ENCODE data around the gene UPK1B. TPM values are rescaled to one million over a fixed set of nuclear protein-coding genes. Genes with fewer than 3 reads are reported as not detected.
"Not testable (repeated sequence)": the region's sequence is repeated elsewhere in the genome, so short reads cannot be mapped to it uniquely, and the experiment has no call there.

The UPK1B gene
- total RNA-seq: not detected

DNA sequence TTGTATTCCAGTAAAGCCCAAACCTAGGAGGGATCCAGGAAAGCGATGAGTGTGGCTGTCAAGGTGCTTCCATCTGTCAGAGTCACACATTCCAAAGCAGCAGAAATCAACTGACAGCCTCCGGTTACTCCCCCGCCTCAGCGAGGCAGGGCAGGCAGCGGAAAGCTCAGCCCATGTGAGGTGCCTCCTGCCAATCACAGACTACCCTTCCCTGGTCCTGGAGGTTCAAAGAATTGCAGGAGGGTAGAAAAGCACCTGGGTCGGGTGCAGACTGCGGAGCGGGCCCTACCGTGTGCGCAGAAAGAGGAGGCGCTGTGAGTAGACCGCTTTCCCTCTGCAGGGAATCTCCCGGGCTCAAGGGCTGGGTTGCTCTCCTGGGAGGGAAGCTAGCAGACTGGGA, at the start of gene UPK1B:
TSS of gene UPK1B (plus strand) at position 274 of the 400 bp plus-strand sequence. CDS start 13,144 bp downstream, outside the sequence.
- no peak for ATAC-seq (ENCODE audit: low read depth)

GRCh38 chr3:119125342-119125741, 48.1 kb upstream of the UPK1B start:
- peaks cover 8% of the 10 kb centered on the region for H3K27me3 Mint-ChIP-seq
- no peaks in the 10 kb centered on the region for H3K36me3 Mint-ChIP-seq
- no peak for ATAC-seq (ENCODE audit: low read depth)
- POLR2A ChIA-PET: no interaction called here
- no peaks in the 10 kb centered on the region for H3K9me3 Mint-ChIP-seq
- no peak overlapping the region for H3K4me3 Mint-ChIP-seq
- no peaks in the 10 kb centered on the region for H3K4me1 Mint-ChIP-seq
- DNase-seq: no peak
- H3K27ac Mint-ChIP-seq: no peak overlapping the region

More for the DNA sequence above, at the start of gene UPK1B:
- Mint-ChIP-seq H3K4me3 (no peak within 1 kb of the TSS), H3K27ac (no peak within 1 kb of the TSS), H3K27me3 (peaks cover 40% of the 10 kb centered on the region), H3K9me3 (no peaks in the 10 kb centered on the region), H3K4me1 (no peaks in the 10 kb centered on the region), H3K36me3 (no peaks in the 10 kb centered on the region)
- POLR2A ChIA-PET: no interaction called here
- no peak for DNase-seq

GRCh38 chr3:119125742-119126504, 47.5 kb upstream of the UPK1B start:
- Mint-ChIP-seq H3K4me3 (no peak overlapping the region), H3K36me3 (no peaks in the 10 kb centered on the region), H3K27ac (no peak overlapping the region), H3K27me3 (peaks cover 10% of the 10 kb centered on the region), H3K4me1 (no peaks in the 10 kb centered on the region), H3K9me3 (no peaks in the 10 kb centered on the region)
- POLR2A ChIA-PET: no interaction called here
- ATAC-seq (ENCODE audit: low read depth) (no peak), DNase-seq (no peak)

- ATAC-seq (ENCODE audit: low read depth); H3K4me1 Mint-ChIP-seq; H3K36me3 Mint-ChIP-seq; POLR2A ChIA-PET; H3K27ac Mint-ChIP-seq; H3K4me3 Mint-ChIP-seq; DNase-seq; H3K9me3 Mint-ChIP-seq: not testable (repeated sequence)
- H3K27me3 Mint-ChIP-seq: peaks cover 18% of the 10 kb centered on the region
These were observed 43.1 kb upstream of the UPK1B start for GRCh38 chr3:119130291-119130690.

DNA sequence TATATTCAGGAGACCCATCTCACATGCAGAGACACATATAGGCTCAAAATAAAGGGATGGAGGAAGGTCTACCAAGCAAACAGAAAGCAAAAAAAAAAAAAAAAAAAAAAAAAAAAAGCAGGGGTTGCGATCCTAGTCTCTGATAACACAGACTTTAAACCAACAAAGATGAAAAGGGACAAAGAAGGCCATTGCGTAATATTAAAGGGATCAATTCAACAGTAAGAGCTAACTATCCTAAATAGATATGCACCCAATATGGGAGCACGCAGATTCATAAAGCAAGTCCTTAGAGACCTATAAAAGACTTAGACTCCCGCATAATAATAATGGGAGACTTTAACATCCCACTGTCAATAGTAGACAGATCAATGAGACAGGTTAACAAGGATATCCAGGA, 41.1 kb upstream of the UPK1B start:
- DNase-seq; H3K36me3 Mint-ChIP-seq; H3K4me3 Mint-ChIP-seq; POLR2A ChIA-PET; H3K9me3 Mint-ChIP-seq; H3K27ac Mint-ChIP-seq; ATAC-seq (ENCODE audit: low read depth); H3K4me1 Mint-ChIP-seq: not testable (repeated sequence)
- H3K27me3 Mint-ChIP-seq: peaks cover 21% of the 10 kb centered on the region

- H3K27ac Mint-ChIP-seq; H3K4me1 Mint-ChIP-seq; H3K9me3 Mint-ChIP-seq; POLR2A ChIA-PET; DNase-seq; H3K36me3 Mint-ChIP-seq; H3K27me3 Mint-ChIP-seq; H3K4me3 Mint-ChIP-seq; ATAC-seq (ENCODE audit: low read depth): not testable (repeated sequence)
These were observed 34.0 kb upstream of the UPK1B start for GRCh38 chr3:119139360-119139759.

DNA sequence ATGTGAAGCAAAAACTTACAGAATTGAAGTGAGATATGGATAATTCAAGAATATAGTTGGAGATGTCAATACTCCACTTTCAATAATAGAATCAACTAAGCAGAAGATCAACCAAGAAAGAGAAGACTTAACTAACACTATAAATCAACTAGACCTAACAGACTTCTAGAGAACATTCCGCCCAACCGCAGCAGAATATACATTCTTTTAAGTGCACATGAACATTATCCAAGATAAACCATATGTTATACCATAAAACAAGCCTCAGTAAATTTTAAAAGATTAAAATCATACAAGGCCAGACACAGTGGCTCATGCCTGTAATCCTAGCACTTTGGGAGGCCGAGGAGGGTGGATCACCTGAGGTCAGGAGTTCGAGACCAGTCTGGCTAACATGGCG, 32.9 kb upstream of the UPK1B start:
- POLR2A ChIA-PET: no interaction called here
- DNase-seq: no peak

DNA sequence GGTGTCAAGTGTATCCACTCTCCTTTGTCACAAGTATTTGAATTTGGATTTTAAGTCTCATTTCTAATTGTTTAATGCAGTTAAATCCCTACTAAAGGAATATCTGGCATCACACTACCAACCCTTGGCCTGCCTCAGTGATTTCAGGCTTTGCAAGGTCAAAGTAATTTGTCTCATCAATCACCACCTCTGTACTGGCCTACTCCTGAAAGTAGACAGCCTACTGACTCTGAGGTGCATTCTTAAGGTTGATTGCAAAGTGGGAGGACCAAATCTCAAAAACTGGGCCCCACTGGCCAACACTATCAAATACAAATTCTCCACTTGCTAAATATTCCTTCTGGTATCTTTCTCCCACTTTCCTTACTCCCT, 28.3 kb upstream of the UPK1B start:
- Mint-ChIP-seq H3K27me3 (no peaks in the 10 kb centered on the region), H3K36me3 (no peaks in the 10 kb centered on the region), H3K4me1 (no peaks in the 10 kb centered on the region), H3K4me3 (no peak overlapping the region), H3K9me3 (no peaks in the 10 kb centered on the region), H3K27ac (no peak overlapping the region)
- ATAC-seq (ENCODE audit: low read depth): no peak
- POLR2A ChIA-PET: interaction anchor here (0.6 kb wide), 1 partner anchor 94 kb away, joined by 5 read pairs; no protein-coding TSS in a partner anchor
- no peak for DNase-seq

More for the DNA sequence above, 32.9 kb upstream of the UPK1B start:
- Mint-ChIP-seq H3K36me3 (no peaks in the 10 kb centered on the region), H3K27me3 (peaks cover 5% of the 10 kb centered on the region), H3K9me3 (peaks cover 2% of the 10 kb centered on the region), H3K27ac (no peak overlapping the region), H3K4me3 (no peak overlapping the region), H3K4me1 (no peaks in the 10 kb centered on the region)
- ATAC-seq (ENCODE audit: low read depth): no peak

GRCh38 chr3:119145500-119146167, 27.8 kb upstream of the UPK1B start, which contains the start of gene TEX55:
Gene TEX55 (plus strand): TSS chr3:119146165. CDS start chr3:119146190, 25 bp downstream.
- POLR2A ChIA-PET: interaction anchor here (0.6 to 0.9 kb wide), 2 partner anchors 94 to 95 kb away, joined by 3 to 5 read pairs; partner anchors contain the start of gene B4GALT4
- ATAC-seq (ENCODE audit: low read depth) (no peak), DNase-seq (no peak)
- no peak within 1 kb of the TSS for H3K27ac Mint-ChIP-seq
- H3K9me3 Mint-ChIP-seq: no peaks in the 10 kb centered on the region
- H3K4me1 Mint-ChIP-seq: no peaks in the 10 kb centered on the region
- no peaks in the 10 kb centered on the region for H3K36me3 Mint-ChIP-seq
- H3K4me3 Mint-ChIP-seq: no peak within 1 kb of the TSS
- H3K27me3 Mint-ChIP-seq: no peaks in the 10 kb centered on the region

- H3K4me1 Mint-ChIP-seq: no peaks in the 10 kb centered on the region
- POLR2A ChIA-PET: no interaction called here
- DNase-seq (no peak), ATAC-seq (ENCODE audit: low read depth) (no peak)
- no peaks in the 10 kb centered on the region for H3K9me3 Mint-ChIP-seq
- no peak overlapping the region for H3K27ac Mint-ChIP-seq
- no peaks in the 10 kb centered on the region for H3K36me3 Mint-ChIP-seq
- H3K27me3 Mint-ChIP-seq: no peaks in the 10 kb centered on the region
- H3K4me3 Mint-ChIP-seq: no peak overlapping the region
These were observed 26.6 kb upstream of the UPK1B start for GRCh38 chr3:119146578-119147375.

GRCh38 chr3:119147494-119147893, 25.9 kb upstream of the UPK1B start:
- POLR2A ChIA-PET: no interaction called here
- Mint-ChIP-seq H3K36me3 (no peaks in the 10 kb centered on the region), H3K27me3 (no peaks in the 10 kb centered on the region), H3K27ac (no peak overlapping the region), H3K9me3 (no peaks in the 10 kb centered on the region), H3K4me1 (no peaks in the 10 kb centered on the region), H3K4me3 (no peak overlapping the region)
- ATAC-seq (ENCODE audit: low read depth) (no peak), DNase-seq (no peak)

DNA sequence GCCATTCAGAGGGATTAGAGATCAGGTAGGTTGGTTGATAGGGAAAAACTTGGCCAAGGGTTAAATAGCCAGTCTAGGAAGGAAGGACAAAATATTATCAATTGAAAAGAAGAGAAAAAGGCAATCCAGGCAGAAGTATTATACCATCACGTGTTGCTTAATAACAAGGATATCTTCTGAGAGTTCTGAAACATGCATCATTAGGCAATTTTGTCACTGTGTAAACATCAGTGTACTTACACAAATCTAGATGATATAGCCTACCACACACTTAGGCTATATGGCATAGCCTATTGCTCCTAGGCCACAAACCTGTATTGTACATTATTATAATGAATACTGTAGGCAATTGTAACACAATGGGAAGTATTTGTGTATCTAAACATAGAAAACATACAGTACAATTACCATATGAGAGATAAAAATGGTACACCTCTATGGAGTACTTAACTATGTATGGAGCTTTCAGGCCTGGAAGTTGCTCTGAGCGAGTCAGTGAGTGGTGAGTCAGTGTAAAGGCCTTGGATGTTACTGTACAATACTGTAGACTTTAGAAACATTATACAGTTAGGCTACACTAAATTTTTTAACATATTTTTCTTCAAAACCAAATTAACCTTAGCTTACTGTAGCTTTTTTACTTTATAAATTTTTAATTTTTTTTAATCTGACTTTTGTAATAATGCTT, 24.8 kb upstream of the UPK1B start:
- no peak overlapping the region for H3K27ac Mint-ChIP-seq
- no peak for ATAC-seq (ENCODE audit: low read depth)
- peaks cover 2% of the 10 kb centered on the region for H3K36me3 Mint-ChIP-seq
- H3K4me3 Mint-ChIP-seq: no peak overlapping the region
- no peaks in the 10 kb centered on the region for H3K4me1 Mint-ChIP-seq
- POLR2A ChIA-PET: no interaction called here
- peaks cover 1% of the 10 kb centered on the region for H3K9me3 Mint-ChIP-seq
- DNase-seq: no peak
- no peaks in the 10 kb centered on the region for H3K27me3 Mint-ChIP-seq

DNA sequence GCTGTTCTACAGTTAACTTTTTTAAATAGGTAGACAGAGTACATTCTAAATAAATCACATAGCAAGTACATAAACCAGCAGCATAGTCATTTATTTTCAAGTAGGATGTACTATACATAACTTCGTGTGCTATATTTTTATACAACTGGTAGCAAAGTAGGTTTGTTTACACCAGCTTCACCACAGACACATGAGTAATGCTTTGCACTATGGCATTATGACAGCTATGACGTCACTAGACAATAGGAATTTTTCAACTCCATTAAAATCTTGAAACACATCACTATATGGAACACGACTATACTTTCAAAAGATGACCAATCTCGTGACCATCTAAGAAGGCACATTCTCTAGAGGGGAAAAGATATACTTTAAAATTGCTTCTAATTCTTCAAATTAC, 23.9 kb upstream of the UPK1B start:
- POLR2A ChIA-PET: no interaction called here

More for the DNA sequence above, 23.9 kb upstream of the UPK1B start:
- H3K27me3 Mint-ChIP-seq: peaks cover 4% of the 10 kb centered on the region
- ATAC-seq (ENCODE audit: low read depth): no peak
- peaks cover 6% of the 10 kb centered on the region for H3K9me3 Mint-ChIP-seq
- no peak overlapping the region for H3K27ac Mint-ChIP-seq
- no peaks in the 10 kb centered on the region for H3K4me1 Mint-ChIP-seq
- DNase-seq: no peak
- H3K36me3 Mint-ChIP-seq: peaks cover 4% of the 10 kb centered on the region
- H3K4me3 Mint-ChIP-seq: no peak overlapping the region

Data from activated naive CD8-positive, alpha-beta T cell treated with anti-CD3 and anti-CD28 coated beads, Interleukin-2, amount 10 ng/mL, durations not matched to agents 7 days and 5 days (primary cell).